SK-N-SH (cell line): ENCODE results near the gene TMEM80.

Experiments
- TF ChIP-seq, protein P1 (sequence below): fragments of 200-600 bp; sonication (generic); IDR thresholded peaks from 2 replicates; pipeline ENCODE4 v1.6.1; 2017; ENCODE audit warnings: antibody characterized with exemption, mild to moderate bottlenecking, moderate library complexity
- TF ChIP-seq, protein P2 (sequence below): fragments of 150-350 bp; IDR thresholded peaks from 2 replicates; pipeline ENCODE4 v1.6.1; 2017; ENCODE audit warnings: antibody characterized with exemption, low read length, low read depth, borderline replicate concordance

DNA sequence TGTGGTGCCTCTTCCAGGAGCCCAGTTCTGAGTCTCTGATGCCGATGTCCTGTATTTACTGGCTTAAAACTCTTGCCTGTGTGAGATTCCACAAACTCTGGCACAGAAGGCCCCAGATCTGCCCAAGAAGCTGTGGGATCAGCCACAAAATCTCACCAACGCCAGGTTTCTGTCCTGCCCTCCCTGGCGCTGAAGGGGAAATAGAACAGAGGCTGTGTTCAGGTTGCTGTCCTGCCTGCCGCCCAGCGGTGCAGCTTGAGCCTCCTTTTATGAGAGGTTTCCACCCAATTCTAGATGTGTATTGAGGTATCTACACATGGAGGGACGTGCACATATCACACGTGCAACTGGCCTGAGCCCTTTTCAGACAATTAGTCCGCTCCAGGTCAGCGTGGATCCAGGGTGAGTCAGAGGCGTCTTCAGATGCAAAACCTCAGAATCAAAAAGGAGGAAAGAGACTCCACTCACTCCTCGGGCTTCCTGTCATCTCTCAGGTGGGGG is 2.2 kb downstream of the TMEM80 start:
- TF ChIP-seq, protein P1, sequence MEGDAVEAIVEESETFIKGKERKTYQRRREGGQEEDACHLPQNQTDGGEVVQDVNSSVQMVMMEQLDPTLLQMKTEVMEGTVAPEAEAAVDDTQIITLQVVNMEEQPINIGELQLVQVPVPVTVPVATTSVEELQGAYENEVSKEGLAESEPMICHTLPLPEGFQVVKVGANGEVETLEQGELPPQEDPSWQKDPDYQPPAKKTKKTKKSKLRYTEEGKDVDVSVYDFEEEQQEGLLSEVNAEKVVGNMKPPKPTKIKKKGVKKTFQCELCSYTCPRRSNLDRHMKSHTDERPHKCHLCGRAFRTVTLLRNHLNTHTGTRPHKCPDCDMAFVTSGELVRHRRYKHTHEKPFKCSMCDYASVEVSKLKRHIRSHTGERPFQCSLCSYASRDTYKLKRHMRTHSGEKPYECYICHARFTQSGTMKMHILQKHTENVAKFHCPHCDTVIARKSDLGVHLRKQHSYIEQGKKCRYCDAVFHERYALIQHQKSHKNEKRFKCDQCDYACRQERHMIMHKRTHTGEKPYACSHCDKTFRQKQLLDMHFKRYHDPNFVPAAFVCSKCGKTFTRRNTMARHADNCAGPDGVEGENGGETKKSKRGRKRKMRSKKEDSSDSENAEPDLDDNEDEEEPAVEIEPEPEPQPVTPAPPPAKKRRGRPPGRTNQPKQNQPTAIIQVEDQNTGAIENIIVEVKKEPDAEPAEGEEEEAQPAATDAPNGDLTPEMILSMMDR: no peak
- TF ChIP-seq, protein P2, sequence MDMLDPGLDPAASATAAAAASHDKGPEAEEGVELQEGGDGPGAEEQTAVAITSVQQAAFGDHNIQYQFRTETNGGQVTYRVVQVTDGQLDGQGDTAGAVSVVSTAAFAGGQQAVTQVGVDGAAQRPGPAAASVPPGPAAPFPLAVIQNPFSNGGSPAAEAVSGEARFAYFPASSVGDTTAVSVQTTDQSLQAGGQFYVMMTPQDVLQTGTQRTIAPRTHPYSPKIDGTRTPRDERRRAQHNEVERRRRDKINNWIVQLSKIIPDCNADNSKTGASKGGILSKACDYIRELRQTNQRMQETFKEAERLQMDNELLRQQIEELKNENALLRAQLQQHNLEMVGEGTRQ: no peak
